Measurements from ENCODE around the gene ECHDC3.
"Not testable (repeated sequence)": the region's sequence is repeated elsewhere in the genome, so short reads cannot be mapped to it uniquely, and the experiment has no call there.

ECHDC3 gene, protein sequence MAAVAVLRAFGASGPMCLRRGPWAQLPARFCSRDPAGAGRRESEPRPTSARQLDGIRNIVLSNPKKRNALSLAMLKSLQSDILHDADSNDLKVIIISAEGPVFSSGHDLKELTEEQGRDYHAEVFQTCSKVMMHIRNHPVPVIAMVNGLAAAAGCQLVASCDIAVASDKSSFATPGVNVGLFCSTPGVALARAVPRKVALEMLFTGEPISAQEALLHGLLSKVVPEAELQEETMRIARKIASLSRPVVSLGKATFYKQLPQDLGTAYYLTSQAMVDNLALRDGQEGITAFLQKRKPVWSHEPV

DNA sequence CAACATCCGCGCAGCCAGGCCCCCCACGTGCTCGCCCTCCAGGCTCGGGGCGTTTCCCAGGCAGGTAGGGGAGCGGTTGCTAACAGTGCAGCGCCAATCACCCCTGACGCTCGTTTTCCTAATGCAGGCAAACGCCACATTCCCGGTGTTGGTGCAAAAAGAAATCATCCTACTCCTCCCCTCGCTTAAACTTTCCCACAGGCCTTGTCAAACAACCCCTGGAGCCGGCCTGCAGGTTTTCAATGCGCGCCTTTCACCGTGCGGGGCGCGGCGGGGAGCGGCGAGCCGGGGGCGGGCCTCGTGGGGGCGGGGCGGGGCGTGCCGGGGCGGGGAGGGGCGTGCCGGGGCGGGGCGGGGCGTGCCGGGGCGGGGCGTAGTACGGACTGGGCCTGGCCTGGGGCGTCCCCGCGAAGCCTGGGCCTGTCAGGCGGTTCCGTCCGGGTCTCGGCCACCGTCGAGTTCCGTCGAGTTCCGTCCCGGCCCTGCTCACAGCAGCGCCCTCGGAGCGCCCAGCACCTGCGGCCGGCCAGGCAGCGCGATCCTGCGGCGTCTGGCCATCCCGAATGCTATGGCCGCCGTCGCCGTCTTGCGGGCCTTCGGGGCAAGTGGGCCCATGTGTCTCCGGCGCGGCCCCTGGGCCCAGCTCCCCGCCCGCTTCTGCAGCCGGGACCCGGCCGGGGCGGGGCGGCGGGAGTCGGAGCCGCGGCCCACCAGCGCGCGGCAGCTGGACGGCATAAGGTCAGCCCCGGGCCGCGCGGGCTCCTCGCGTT is at the start of gene ECHDC3:
Gene ECHDC3 (plus strand): TSS at position 374 of the 770 bp plus-strand sequence. CDS start 195 bp downstream, at position 569.
- peak; percentile 20 for DNase-seq

DNA sequence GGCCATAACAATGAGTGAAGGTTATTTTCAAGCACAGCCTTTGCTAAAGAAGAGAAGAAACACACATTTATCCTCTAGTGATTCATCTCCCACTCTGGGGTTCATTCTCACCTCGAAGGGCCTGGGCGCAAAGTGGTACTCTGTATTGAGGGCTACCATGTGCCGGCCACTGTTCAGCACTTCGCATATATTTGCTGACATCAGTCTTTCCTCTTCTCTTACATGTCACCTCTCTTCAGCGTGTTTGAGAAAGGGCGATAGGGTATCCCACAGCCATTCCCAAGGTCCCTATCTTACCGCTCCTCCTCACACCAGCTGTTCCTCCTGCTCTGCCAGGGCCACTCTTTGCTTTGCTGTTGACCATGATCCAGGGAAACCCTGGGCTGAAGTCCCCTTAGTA is 48.8 kb upstream of the ECHDC3 start:
- no peak for DNase-seq

DNA sequence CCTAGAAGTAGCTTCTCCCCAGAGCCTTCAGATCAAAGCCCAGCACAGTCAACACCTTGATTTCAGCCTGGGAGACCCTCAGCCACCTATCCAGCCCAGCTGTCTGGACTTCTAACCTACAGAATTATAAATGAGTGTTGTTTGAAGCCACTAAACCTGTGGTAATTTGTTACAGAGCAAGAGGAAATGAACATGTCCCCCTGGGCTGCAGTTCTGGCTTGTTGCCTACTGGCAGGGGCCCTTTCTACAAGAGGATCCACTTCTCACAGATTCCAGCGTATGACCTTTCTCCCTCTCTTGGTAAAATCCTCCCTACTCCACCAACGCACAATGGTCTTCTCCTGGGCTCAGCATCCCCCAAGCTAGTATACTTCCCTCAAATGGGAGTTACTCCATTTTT is 46.4 kb upstream of the ECHDC3 start:
- no peak for DNase-seq

DNA sequence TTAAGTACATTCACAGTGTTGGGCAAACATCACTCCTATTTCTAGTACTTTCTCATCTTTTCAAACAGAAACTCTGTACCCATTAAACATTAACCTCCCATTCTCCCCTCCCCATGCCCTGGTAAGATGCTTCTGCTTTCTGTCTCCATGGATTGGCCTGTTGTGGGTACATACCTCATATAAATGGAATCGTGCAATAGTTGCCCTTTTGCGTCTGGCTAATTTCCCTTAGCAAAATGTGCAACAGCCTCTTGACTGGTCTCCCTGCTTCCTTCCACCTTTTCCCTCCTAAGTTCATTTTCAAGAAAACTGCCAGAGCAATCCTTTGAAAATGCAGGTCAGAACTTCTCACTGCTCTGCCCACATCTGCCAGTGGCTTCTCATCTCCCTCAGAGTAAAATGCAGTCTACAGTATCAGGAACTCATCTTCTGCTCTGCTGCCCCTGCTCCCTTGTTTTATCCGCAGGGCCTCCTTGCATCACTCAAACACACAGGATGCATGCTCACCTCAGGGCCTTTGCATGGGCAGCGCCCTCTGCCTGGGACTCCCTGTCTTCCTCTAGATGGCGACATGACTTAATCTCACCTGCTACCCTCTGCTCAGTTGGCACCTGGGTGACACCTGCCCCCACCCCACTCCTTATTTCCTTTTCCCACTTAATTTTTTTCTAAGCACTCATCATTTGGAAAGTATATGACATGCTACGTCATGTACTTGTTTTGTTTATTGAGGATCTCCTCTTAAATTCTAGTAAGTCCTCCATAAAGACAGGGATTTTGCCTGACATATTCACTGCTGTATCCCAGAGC is 44.3 kb upstream of the ECHDC3 start:
- DNase-seq: no peak

DNA sequence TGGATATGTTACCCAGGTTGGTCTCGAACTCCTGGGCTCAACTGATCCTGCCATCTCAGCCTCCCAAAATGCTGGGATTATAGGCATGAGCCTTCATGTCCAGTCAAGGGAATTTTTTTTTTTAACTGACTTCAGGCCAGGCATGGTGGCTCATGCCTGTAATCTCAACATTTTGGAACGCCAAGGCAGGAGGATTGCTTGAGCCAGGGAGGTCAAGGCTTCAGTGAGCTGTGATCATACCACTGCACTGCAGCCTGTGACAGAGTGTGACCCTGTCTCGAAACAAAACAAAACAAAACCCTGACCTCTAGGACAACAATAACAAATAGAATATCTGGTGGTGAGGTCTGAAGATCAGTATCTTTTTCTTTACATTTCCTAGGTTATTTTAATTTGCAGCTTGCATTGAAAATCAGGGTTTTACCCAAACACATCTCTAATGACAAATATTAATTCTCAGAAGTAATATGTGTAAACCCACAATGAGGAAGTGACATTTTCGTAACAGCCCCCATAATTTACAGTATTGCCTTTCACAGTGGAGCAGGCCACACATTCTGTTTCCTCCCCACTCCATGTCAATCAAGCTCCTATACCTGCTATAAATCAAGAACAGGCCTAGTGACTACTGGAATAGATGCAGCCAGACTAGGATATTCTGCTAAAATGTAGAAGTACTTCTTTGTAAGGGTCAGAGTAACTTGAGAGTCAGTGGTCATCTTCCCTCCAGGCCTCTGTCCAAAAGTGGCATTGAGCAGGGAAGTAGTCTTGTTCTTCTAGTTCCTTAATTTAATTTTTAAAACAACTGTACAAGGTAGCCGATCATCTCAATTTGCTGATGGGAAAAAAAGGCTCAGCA is 43.3 kb upstream of the ECHDC3 start:
- DNase-seq: no peak

DNA sequence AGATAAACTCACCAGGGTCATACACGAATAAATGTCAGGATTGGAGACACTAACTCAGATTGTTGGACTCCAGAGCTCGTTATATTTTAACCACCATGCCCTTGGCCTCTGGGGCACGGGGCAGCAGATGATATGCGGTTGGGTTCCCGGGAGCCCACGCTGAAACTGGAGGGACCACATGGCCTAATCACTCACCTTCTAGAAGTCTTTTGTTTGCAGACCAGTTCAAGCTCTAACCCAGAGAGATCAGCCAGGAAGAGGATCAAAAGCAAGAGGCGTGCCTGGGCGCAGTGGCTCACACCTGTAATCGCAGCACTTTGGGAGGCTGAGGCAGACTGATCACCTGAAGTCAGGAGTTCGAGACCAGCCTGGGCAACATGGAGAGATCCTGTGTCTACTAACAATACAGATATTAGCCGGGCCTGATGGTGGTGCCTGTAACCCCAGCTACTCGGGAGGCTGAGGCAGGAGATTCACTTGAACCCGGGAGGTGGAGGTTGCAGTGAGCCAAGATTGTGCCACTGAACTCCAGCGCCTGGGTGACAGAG is 42.6 kb upstream of the ECHDC3 start:
- no peak for DNase-seq

DNA sequence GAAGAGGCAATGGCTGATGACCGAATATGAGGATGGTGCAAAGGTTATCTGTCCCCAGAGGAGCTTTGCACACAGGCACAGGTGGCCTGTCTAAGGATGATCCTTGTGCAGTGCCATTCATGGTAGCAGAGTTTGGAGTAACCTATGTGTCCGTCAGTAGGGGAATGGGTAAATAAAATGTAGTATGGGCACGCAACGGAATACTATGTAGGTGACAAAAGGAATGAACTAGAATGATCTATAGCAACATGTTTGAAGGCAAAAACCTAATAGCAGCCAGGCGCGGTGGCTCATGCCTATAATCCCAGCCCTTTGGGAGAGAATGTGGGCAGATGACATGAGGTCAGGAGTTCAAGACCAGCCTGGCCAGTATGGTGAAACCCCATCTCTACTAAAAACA is 41.6 kb upstream of the ECHDC3 start:
- no peak for DNase-seq

DNA sequence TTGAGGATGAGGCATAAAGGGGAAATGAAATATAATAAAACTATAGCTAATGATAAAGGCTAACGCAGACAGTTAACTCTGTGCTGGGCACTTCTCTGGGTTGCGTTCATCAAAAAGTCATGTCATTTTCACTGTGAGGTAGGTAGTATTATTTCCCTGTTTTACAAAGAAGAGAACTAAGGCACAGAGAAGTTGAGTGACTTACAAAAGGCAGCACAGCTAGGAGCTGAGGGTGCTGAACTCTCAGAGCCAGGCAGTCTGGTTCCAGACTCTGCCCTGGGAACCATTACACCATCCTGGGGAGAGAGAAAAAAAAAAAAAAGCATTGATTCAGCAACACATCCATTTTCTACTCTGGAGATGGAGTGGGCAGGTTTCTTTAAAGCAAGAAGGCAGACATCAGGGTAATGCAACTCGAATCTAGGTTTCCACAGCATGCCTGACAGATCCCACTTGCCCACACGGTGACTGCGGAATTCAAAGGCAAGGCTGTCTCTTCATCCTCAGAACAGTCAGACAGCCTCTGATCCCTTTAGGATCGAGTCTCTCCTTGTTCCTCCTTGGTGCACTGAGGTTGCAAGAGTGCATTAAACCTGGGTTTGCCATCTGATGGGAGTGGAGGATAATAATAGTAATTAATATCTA is 40.6 kb upstream of the ECHDC3 start:
- DNase-seq: no peak

DNA sequence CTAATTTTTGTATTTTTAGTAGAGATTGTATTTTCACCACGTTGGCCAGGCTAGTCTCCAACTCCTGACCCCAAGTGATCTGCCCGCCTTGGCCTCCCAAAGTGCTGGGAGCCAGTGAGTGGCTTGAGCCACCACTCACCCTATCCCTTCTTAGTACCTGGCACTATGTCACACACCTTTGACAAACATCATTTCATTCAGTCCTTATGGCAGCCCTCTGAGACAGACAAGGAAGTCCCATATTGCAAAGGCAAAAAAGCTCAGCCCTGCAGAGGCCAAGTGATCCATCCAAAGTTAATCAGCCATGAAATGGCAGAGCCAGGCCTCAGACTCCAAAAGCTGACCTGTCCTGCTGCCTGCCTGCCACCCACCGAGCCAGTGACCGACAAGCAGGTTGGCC is 39.9 kb upstream of the ECHDC3 start:
- DNase-seq: no peak

DNA sequence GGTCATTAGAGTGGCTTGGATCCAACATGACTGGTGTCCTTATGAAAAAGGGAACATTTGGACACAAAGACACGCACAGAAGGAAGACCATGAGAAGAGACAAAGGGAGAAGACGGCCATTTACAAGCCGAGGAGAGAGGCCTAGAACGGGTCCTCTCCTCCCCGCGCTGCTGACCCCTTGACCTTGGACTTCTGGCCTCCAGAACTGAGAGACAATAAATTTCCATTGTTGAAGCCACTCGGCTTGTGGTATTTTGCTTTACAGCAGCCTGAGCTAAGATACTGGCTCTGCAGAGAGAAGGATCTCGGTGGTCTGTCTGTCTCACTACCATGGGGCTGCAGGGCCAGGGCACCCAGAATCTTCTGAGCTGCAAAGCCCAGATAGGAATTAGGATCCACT is 38.1 kb upstream of the ECHDC3 start:
- no peak for DNase-seq

DNA sequence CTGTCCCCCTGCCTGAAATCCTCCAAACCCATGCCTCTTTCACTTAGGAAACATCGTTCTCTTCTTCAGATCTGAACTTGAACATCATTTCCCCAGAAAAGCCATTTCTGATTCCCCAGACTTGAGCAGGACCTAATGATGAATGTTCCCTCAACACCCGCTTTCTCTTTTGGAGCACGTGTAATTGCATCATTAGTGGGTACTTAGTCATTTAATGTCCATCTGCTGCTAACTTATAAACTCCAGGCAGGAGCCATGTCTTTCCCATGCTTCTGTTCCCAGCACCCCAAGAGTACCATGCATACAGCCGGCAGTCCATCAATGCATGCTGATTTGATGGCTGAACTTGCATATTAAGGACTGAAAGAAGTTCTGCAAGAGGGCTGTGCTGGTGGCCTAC is 36.5 kb upstream of the ECHDC3 start:
- DNase-seq: no peak

DNA sequence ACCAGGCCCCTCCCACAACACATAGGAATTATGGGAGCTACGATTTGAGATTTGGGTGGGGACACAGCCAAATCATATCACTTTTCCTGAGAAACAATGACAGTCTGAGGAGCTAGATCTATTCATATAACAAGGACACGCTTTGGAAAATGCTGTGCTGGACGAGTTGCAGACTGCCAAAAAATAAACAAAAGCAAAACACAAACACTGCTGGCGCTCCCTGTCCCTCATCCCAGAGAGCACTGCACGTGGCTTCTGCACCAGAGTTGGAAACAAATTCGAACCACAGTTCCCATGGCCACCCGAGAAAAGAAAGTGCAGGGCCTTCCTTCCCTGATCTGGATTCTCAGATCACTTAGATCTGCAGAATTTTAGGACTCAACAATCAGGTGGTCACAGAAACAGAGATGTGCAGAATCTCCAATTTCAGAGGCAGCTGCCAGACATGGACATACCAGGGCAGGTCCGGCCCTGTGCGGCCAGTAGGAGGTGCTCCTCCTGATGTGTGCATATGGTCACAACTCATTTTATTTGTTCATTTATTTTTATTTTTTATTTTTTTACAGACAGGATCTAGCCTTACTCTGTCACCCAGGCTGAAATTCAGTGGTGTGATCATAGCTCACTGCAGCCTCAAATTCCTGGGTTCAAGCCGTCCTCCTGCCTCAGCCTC is 35.2 kb upstream of the ECHDC3 start:
- DNase-seq: no peak

DNA sequence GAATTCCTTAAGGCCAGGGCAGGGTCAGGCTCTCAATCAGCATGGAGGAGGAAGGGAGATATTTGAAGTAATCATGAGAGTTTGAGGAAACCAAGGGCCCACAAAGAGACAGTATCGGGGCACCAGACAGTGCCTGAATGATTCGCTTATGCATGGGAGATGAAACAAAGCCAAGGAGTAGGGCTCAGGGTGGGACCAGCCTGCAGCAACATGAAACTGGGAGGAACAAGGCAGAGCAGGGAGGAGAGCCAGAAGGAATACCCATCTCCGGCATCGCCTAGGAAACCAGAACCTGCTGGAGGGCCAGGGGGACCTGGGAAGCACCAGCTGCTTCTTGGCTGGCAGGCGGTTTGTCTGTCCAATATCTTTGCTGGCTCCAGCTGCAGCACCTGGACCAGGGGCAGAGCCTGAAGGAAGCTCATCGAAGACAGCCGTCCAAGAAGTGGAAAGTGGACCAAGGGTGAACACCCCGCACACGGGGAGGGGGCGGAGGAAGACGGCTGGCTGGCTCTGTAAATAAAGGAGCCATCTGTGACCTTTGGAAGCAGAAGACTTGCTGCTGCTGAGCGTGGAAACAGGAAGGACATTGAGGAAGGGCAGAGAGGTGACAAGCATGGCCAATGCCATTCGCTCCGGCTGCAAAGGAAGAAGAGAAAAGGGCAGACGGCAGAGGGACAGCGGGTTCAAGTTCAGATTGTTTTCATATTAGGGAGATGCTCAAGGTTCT is 34.4 kb upstream of the ECHDC3 start:
- DNase-seq: no peak

DNA sequence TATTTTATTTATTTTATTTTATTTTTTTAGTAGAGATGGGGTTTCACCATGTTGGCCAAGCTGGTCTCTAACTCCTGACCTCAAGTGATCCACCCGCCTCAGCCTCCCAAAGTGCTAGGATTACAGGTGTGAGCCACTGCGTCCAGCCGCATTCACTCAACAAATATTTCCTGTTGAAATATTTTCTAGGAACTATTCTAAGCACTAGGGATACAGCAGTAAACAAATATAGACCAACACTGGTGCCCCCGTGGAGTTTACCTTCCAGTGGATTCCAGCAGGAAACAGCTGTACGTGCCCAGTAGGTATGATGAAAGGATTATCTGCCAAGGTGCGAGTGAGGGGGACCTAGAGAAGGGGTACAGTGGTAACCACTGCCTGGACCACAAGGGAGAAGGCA is 33.4 kb upstream of the ECHDC3 start:
- not testable (repeated sequence) for DNase-seq

DNA sequence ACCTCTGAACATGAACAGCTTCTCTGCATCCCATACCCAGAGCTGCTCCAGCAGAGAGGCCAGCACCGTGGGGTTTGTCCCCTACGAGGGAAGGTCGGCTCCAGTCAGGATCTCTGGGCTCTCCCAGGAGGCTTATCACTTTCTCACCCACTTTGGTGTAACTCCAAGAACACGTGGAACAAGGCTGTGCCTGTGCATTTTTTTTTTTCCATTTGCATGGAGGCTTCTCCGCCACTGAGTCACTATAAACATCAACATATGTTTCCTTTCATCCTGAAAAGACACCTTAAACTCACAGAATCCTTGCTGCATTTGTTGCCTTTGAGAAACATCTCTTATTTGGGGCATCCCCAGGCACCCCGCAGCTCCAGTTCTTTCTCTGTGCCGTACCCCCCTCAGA is 29.4 kb upstream of the ECHDC3 start:
- DNase-seq: no peak

DNA sequence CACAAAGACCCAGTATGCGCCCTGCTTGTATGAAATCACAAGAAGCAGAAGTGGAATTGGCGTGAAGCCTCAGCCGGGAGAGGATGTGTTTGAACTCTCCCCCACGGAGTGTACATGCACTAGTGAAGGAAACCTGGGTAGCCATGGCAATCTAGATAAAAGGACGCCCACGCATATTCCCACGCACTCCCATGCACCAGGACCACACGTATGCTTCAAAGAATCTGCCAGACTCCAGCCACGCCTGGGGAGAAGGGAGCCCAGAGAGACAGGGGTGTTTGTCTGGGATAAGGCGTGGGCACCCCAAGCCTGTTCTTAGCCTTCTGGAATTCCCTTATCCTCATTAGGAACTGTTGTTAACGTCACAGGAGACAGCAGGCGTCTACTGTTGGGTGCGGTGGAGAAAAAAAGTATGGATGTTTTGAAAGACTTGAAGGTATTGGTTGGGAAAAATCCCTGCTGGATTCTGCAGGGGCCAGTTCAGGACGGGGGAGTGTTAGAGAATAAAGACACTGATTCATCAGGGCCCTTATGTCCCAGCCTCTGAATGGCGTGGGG is 28.9 kb upstream of the ECHDC3 start:
- DNase-seq: no peak

DNA sequence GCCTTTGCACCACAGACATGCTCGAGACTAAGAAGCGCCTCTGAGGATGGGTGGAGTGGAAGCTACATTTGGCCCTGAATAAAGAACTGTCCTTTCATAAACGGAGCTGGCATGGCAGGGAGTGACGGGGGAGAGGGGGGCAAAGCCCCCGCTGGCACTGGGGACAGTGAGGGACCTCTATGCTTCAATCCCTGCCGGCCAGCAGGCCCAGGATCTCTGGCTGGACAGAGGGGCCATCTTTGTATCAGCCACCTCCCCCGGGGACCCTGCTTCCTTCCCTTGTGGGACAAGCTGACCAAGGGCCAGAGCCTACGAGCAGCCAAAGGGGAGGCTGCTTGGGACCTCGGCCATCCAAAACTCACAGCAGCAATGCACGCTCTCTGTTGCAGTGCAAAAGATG is 28.2 kb upstream of the ECHDC3 start:
- DNase-seq: no peak

DNA sequence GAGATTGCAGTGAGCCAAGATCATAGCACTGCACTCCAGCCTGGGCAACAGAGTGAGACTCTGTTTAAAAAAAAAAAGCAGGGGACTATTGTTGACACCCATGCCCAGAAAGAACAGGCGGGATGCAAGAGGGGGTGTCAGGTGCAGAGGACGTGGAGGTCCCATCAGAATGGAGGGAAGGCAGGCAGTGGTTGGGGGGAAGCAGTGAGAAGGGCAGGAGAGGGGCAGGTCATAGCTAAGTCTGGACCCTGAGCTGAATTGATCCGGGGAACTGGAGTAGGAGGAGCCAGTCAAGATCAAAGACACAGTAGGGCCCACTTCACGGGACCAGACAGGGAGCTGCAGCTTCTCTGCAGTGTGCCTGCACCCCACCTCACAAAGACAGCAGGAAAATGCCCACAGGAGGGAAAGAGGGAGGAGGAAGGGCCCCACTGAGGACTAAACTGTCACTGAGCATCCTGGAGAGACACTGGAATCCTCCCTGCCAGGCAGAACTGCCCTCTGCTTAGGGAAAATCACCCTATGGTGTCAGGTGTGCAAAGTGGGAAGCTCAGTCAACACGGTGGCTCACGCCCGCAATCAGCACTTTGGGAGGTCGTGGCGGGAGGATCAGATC is 27.3 kb upstream of the ECHDC3 start:
- DNase-seq: no peak

DNA sequence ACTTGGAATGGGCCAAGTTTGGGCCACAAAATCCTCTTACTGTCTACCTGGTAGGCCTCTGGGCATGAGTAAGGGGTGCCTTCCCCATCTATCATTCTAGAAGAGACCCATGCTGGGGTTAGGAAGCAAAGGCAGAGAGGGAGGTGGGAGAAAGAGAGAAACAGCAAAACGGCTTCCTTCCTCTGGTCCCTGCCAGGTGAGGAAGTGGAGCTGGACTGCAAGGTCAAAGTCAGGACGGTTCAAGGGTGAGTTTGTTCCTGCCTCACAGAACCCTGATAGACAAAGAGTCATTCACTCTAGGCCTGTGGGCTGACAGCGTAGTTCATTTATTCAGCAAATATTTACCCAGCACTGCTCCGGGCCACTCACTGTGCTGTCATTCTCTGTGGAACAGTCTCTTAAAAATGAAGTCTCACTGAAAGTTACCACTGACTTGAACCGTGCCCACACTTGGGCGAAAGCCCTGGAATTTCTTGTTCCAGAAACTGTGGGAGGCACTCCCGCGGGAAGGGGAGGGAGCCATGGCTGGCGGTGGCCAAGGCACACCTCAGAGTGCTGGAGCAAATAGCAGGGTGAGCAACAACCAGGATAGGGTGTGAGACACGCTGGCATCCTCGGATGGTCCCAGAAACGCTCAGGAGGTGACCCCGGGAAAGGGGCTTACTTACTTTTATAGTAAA is 26.2 kb upstream of the ECHDC3 start:
- DNase-seq: no peak
